ENCODE measurements around the gene PTPN14.

The PTPN14 gene

GRCh38 chr1:214310010-214310409, 241.4 kb downstream of the PTPN14 start:
- DNase-seq (ENCODE audit: low spot score): no peak

GRCh38 chr1:214306269-214306668, 245.1 kb downstream of the PTPN14 start:
- no peak for DNase-seq (ENCODE audit: low spot score)

GRCh38 chr1:214305164-214305751, 246.1 kb downstream of the PTPN14 start:
- DNase-seq (ENCODE audit: low spot score): no peak

GRCh38 chr1:214303141-214303930, 248.1 kb downstream of the PTPN14 start:
- no peak for DNase-seq (ENCODE audit: low spot score)

- DNase-seq (ENCODE audit: low spot score): no peak
Observed at GRCh38 chr1:214301526-214301925, 249.9 kb downstream of the PTPN14 start.

GRCh38 chr1:214300149-214300780, 251.1 kb downstream of the PTPN14 start:
- DNase-seq (ENCODE audit: low spot score): no peak

Measured in COLO829 (cell line).